ENCODE measurements around the gene SEBOX.
A peak's percentile ranks its signal among the peaks of the same experiment; 100 is the strongest.

The SEBOX gene

DNA sequence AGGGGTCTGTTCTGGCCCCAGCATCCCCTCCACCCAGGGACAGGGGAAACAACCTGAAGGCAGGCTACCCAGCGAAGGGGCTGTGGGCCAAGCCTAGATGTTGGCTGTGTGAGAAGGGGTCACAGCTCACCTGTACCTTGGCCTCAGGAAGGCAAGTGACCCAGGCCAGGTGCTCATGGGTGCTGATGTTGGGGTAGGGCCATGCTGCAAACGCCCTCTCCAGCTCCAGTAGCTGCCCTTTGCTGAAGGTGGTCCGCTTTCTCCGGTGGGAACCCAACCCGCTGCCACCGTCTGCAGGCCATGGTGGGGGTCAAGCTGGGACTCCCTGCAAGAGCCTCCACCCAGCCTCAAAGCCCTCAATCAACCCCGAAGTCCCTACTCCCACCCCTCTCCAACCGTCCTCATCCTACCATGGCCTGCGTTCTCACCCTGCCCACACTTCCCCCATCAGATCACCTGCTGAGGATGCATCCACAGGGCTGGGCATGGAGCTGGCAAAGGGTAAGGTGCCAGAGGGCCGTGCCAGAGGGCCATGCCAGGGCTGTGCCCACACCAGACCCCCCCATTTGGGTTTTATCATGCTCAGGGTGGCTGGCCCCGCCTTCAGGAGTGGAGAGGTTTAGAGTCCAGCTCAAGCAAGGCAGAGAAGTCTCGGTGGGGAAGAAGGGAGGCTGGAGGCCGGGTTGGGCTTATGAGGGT, at the start of gene SEBOX:
SEBOX (minus strand) TSS at position 535 of the 699 bp plus-strand sequence; CDS start at position 487, 48 bp downstream.
- DNase-seq = no peak

DNA sequence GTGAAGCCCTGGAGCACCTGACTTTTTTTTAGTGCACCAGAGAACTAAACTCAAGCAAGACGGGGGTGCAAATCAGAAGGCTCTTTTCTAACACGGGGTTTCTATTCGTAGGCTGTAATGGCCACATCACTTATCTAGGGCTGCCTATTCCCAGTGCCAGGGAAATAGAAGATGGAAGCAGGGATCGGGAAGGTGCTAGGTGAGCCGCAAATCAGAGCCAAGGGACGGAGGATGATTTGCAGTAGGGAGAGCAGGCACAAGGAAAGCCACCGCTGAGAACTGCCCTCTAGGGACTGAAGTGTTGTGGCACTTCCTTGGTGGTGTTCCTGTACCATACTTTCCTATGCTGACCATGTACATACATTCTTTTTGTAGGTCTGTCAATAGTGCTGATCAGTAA, 48.8 kb upstream of the SEBOX start:
- no peak for DNase-seq

- DNase-seq = no peak
Observed at GRCh38 chr17:28412099-28412498, 47.1 kb upstream of the SEBOX start.

GRCh38 chr17:28407974-28408306, 42.9 kb upstream of the SEBOX start:
- DNase-seq = no peak

DNA sequence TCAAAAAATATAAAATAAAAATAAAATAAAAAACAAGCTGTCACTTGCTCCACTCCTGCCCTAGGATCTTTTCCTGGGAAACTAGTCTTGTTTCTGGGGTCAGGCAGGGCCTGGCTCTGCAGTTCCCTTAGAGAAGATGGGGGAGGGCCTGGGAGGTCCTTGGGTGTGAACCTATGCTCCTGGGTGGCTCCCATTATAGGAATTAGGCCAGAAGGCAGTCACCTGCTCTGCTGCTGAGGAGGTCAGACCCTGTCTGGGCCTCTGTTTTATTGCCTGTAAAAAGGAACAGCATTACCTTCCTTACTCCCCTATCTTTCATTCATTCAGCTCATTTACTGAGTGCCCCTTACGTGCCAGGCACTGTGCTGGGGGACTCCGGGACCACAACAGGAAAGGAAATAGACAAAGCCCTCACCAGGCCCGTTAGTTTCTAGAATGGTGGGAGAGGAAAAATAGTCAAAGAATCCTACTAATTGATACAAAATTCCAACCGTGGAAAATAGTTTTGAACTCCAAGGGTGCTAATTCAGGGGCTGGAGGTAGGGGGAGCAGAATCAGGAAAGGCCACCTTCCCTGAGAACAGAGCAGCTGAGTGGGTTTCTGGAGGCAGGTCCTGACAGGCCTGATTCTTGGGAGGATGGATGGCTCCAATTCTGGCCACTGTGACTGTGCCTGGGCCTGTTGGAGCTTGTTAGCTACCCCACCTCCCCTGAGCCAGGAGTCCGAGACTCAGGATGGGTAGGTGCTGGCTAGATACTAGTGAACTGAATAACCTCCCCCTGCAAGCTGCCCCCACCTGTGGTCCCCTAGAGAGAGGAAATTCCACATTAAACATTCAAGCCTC, 42.4 kb upstream of the SEBOX start:
- DNase-seq = no peak

DNA sequence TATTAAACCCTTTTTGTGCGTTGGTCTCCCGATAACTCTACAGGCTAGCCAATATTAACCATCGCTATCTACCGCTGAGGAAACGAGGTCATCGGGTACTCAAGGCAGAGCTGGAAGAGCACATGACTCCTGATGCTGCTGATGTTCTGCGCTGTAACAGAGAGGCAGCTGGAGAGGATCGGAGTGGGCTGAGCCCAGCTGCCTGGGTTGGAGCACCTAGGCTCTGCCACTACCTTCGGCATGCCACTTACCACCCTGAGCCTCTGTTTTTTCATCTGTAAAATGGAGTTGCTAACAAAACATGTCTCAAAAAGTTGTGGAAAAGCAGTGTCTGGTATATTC, 41.4 kb upstream of the SEBOX start:
- no peak for DNase-seq

DNA sequence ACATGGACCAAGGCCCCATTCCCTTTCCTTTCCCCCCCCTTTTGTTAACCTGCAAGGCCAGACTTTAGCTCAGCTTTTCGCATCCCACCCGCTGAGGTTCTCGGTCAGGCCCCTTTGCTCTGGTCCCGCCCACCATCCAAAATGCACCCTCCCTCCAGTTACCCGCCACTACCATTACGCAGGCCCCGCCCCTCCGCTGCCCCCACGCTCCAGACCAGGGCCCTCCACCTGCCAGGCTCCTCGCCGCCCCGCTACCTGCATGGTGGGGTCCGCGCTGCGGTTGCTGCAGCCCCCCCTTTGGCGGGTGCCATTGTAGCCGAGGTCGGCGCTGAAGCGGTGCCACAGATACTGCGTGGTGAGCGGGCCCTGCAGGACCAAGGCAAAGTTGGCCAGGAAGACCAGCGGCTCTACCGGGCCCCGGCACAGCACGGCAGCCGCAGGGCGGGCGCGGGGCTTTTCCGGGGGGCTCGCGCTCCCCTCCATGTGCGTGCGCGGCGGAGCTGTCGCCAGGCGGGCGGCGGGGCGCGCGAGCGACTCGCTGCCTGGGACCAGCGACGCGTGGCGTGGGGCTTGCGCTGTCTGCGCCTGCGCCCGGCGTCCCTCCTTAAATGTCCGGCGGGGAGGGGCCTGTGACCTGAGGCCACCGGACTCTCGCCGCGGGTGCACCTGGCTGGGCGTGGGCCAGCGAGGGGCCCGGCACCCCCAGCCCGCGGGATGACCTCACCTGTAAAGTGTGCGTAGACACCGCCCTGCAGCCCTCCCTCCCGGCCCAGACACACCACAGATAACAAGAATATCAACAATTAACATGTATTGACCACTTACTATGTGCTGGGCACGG, 40.9 kb upstream of the SEBOX start, which contains the start of gene SLC46A1:
SLC46A1 (minus strand) TSS at position 581 of the 841 bp plus-strand sequence; CDS start at position 483, 98 bp downstream.
- peak; percentile 73 to 78 for DNase-seq

GRCh38 chr17:28404812-28405570, 40.0 kb upstream of the SEBOX start:
- no peak for DNase-seq

- no peak for DNase-seq
Observed at GRCh38 chr17:28404461-28404811, 39.4 kb upstream of the SEBOX start.

GRCh38 chr17:28404007-28404406, 39.0 kb upstream of the SEBOX start:
- DNase-seq = no peak

DNA sequence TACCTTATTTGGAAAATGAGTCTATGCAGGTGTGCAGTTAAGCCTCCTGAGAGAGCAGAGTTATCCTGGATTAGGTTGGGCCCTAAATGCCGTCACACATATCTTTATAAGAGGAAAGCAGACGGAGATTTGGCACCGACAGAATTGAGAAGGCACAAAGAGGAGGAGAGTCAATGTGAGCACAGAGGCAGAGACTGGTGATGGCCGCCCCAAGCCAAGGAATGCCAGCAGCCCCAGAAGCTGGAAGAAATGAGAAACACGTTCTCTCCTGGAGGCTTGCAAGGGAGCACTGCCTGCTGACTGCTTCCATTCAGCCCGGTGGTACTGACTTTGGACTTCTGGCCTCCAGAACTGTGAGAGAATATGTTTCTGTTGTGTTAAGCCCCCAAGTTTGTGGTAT, 37.8 kb upstream of the SEBOX start:
- DNase-seq = no peak

- no peak for DNase-seq
Observed at GRCh38 chr17:28402224-28402630, 37.2 kb upstream of the SEBOX start.

- DNase-seq = no peak
Observed at GRCh38 chr17:28399808-28400207, 34.8 kb upstream of the SEBOX start.

DNA sequence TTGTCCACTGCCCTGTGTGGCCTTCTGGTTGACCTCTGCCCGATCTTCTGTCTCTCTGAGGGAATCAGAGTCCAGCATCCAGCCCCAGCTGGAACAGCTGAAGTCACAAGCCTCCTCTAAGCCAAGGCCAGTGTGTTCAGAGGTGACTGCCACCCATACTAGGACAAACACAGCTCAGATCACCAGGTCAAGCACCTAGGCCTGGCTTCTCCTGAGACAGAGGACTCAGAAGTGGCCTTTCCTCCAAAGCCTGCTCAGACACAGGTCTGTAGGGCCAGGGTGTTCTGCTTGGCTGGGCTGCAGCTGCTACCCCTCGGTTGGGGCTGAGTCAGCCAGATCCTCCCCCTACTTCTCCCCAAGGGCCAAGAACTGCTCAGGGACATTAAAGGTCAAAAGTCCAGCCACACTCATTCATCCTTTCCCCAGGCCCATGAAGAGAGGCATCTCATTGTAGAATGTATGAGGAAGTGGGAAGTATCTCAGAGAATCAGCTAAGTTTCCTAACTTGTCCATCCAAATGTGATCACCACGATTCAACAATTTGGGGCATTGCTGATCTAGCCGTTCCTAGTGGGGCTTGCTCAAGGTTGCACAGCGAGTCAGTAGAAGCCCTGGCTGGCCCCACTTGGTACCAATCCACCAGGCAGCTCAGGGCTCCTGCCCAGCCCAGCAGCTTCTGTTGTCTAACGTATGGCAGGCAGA, 33.4 kb upstream of the SEBOX start:
- no peak for DNase-seq

DNA sequence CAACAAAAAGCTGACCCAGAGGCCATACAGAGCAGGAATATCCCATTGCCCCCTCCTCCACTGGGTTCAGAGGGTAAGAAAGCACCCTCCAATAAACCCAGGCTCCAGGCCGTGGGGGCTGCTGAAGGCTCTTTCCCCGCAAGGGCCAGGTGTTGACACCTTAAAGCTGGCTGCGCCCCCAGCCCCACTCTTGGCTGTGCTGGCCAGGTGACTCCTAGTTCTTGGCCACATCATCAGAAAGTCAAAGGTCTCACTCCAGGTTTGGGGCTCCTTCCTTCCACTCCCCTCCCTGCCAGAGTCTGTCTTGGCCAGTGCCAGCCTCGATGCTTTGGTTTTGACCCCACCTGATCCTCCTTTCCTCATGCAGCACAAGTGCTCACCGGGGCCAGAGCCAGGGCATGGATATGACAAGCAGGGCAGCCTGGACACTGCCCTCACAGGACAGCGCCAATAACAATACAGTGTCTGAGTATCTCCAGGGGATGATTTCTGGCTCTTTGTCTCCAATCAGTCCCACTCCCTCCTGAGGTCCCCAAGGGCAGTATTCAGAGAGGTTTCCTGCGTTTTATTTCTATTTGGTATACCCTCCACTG, 32.8 kb upstream of the SEBOX start:
- no peak for DNase-seq

DNA sequence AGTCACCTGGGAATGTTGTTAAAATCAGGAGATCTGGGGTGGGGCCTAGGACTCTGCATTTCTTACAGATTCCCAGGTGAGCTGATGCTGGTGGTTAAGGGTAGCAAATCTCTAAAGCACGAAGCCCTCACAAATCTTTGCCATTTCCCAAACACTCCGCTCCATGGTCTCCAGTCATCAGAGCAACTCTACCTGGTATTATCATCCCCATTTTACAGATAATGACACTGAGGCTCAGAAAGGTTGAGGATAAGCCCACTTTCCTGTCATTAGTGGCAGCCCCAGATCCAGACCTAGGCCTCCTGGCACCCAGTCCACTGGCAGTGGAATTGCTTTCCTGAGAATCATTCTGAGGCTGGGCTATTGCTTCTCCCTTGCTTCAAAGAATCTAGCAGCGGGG, 32.3 kb upstream of the SEBOX start:
- DNase-seq = no peak

DNA sequence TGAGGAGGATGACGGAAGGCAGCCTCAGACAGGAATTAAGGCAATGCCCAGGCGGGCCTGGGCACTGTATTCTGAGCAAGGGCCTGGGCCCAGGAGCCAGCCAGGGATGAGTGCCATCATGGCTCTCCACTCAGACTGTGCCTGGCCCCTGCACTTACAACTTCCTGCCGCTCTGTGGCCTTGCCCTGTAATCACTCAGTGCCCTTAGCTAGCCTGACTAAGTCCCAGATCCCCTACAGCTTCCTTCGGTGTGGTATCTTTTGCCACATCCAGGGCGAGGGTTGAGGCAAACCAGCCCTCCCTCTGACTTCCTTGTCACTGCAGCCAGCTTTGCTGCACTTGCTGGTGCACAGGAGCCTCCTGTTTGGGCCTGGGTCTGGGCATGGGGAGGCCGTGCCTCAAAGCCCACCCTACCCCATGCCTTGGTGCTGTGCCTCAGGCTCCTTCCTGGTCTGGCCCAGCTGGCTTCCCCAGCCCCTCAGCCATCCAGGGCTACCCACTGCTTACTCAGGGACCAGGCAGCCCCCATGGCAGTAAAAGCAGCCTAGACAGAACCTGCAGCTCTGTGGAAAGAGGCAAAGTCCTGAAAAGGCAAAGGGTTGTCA, 31.7 kb upstream of the SEBOX start:
- no peak for DNase-seq

- no peak for DNase-seq
Observed at GRCh38 chr17:28395968-28396367, 31.0 kb upstream of the SEBOX start.

GRCh38 chr17:28395426-28395825, 30.4 kb upstream of the SEBOX start:
- DNase-seq = no peak

GRCh38 chr17:28394337-28395116, 29.5 kb upstream of the SEBOX start:
- no peak for DNase-seq

GRCh38 chr17:28392491-28392890, 27.5 kb upstream of the SEBOX start:
- DNase-seq = no peak
